H9 (cell line): ENCODE measurements around the gene SNRNP70. TPM values are rescaled to one million over a fixed set of nuclear protein-coding genes. Genes with fewer than 3 reads are reported as not detected.

Source experiments
- DNase-seq: peaks from one replicate; pipeline ENCODE4 v3.0.0-alpha.2; 2017
- H2AFZ ChIP-seq: one replicate; pipeline ENCODE4 v1.6.1; 2013; ENCODE audit warnings: mild to moderate bottlenecking, low read length, control low read depth, moderate library complexity
- H2AK5ac ChIP-seq: 2 replicates; pipeline ENCODE4 v1.6.1; 2013; ENCODE audit warnings: low read length, control low read depth, mixed read lengths; ENCODE audit not compliant: insufficient read length
- H2BK120ac ChIP-seq: one replicate; pipeline ENCODE4 v1.6.1; 2013; ENCODE audit warnings: low read depth, mild to moderate bottlenecking, low read length, control low read depth, inconsistent platforms; ENCODE audit not compliant: poor library complexity, severe bottlenecking
- H2BK12ac ChIP-seq: 2 replicates; pipeline ENCODE4 v1.6.1; 2013; ENCODE audit warnings: low read length, control low read depth, mixed read lengths, low read depth; ENCODE audit not compliant: insufficient read length
- H2BK15ac ChIP-seq: 2 replicates; pipeline ENCODE4 v1.6.1; 2013; ENCODE audit warnings: low read depth, low read length, control low read depth
- H2BK20ac ChIP-seq: one replicate; pipeline ENCODE4 v1.6.1; 2013; ENCODE audit warnings: low read depth, mild to moderate bottlenecking, low read length, control low read depth, inconsistent platforms; ENCODE audit not compliant: poor library complexity, severe bottlenecking
- H2BK5ac ChIP-seq: 2 replicates; pipeline ENCODE4 v1.6.1; 2013; ENCODE audit warnings: low read length, control low read depth, mixed read lengths; ENCODE audit not compliant: insufficient read length
- H3K14ac ChIP-seq: 2 replicates; pipeline ENCODE4 v1.6.1; 2013; ENCODE audit warnings: low read length, control low read depth; ENCODE audit not compliant: insufficient read depth
- H3K18ac ChIP-seq: 2 replicates; pipeline ENCODE4 v1.6.1; 2013; ENCODE audit warnings: low read depth, mild to moderate bottlenecking, mixed read lengths, low read length, control low read depth; ENCODE audit not compliant: insufficient read length
- H3K23ac ChIP-seq: 2 replicates; pipeline ENCODE4 v1.6.1; 2013; ENCODE audit warnings: low read length, control low read depth, mixed read lengths, low read depth; ENCODE audit not compliant: insufficient read length
- H3K23me2 ChIP-seq: 2 replicates; pipeline ENCODE4 v1.6.1; 2013; ENCODE audit warnings: low read depth, mild to moderate bottlenecking, mixed read lengths, low read length, control low read depth; ENCODE audit not compliant: insufficient read length, poor library complexity, severe bottlenecking
- H3K27ac ChIP-seq: 2 replicates; pipeline ENCODE4 v1.5.1; 2013; ENCODE audit warnings: low read length, control low read depth, mixed read lengths, low read depth; ENCODE audit not compliant: insufficient read length
- H3K27me3 ChIP-seq: 2 replicates; pipeline ENCODE4 v1.6.1; 2013; ENCODE audit warnings: low read length, control low read depth, inconsistent platforms; ENCODE audit not compliant: insufficient read depth
- H3K4ac ChIP-seq: 2 replicates; pipeline ENCODE4 v1.6.1; 2013; ENCODE audit warnings: low read depth, mild to moderate bottlenecking, control low read depth, inconsistent platforms, low read length, moderate library complexity
- H3K4me1 ChIP-seq: 2 replicates; pipeline ENCODE4 v1.6.1; 2013; ENCODE audit warnings: low read length, control low read depth, inconsistent platforms; ENCODE audit not compliant: insufficient read depth
- H3K4me2 ChIP-seq: 2 replicates; pipeline ENCODE4 v1.6.1; 2013; ENCODE audit warnings: low read length, control low read depth, mixed read lengths; ENCODE audit not compliant: insufficient read length, insufficient read depth
- H3K56ac ChIP-seq: 2 replicates; pipeline ENCODE4 v1.6.1; 2013; ENCODE audit warnings: low read depth, mild to moderate bottlenecking, mixed read lengths, low read length, control low read depth; ENCODE audit not compliant: insufficient read length
- H3K79me1 ChIP-seq: 2 replicates; pipeline ENCODE4 v1.6.1; 2013; ENCODE audit warnings: low read depth, mild to moderate bottlenecking, moderate library complexity, low read length, control low read depth, inconsistent platforms; ENCODE audit not compliant: insufficient read depth, poor library complexity, severe bottlenecking
- H3K79me2 ChIP-seq: 2 replicates; pipeline ENCODE4 v1.6.1; 2013; ENCODE audit warnings: low read length, control low read depth, inconsistent platforms; ENCODE audit not compliant: insufficient read depth
- H3K9ac ChIP-seq: 2 replicates; pipeline ENCODE4 v1.6.1; 2013; ENCODE audit warnings: low read length, control low read depth, mixed read lengths; ENCODE audit not compliant: insufficient read length; ENCODE audit errors: extremely low read depth
- H3K9me3 ChIP-seq: one replicate; pipeline ENCODE4 v1.6.1; 2013; ENCODE audit warnings: low read depth, low read length, inconsistent platforms; ENCODE audit not compliant: control insufficient read depth
- H3T11ph ChIP-seq: one replicate; pipeline ENCODE4 v1.6.1; 2013; ENCODE audit warnings: mild to moderate bottlenecking, low read length, control low read depth, inconsistent platforms
- H4K20me1 ChIP-seq: one replicate; pipeline ENCODE4 v1.6.1; 2013; ENCODE audit not compliant: control insufficient read depth, insufficient read length, insufficient read depth
- H4K5ac ChIP-seq: 2 replicates; pipeline ENCODE4 v1.6.1; 2013; ENCODE audit warnings: low read depth, mild to moderate bottlenecking, mixed read lengths, low read length, control low read depth; ENCODE audit not compliant: insufficient read length
- H4K8ac ChIP-seq: replicated peaks from 2 replicates; pipeline ENCODE4 v1.6.1; 2013; ENCODE audit warnings: low read length, control low read depth, mixed read lengths, low read depth; ENCODE audit not compliant: insufficient read length
- H4K91ac ChIP-seq: 2 replicates; pipeline ENCODE4 v1.6.1; 2013; ENCODE audit warnings: low read depth, mild to moderate bottlenecking, moderate library complexity, mixed read lengths, low read length, control low read depth; ENCODE audit not compliant: insufficient read length
- H3K27ac Mint-ChIP-seq, 3 experiments: 2 replicates in 2 of 3; 3 replicates in 1 of 3; pipeline ENCODE4 v1.8.0; 2020 to 2021; ENCODE audit warnings: mixed read lengths in 3 of 3, mild to moderate bottlenecking in 1 of 3, moderate library complexity in 1 of 3
- H3K27me3 Mint-ChIP-seq: 2 replicates; pipeline ENCODE4 v1.8.0; 2021; ENCODE audit warnings: low read depth, mild to moderate bottlenecking, moderate library complexity, mixed read lengths
- H3K36me3 Mint-ChIP-seq, 3 experiments: 2 replicates in 2 of 3; 3 replicates in 1 of 3; pipeline ENCODE4 v1.8.0; 2020 to 2021; ENCODE audit warnings: low read depth in 3 of 3, mixed read lengths in 3 of 3; ENCODE audit not compliant: insufficient read depth in 1 of 3
- H3K4me1 Mint-ChIP-seq, 2 experiments: 2 replicates each; pipeline ENCODE4 v1.8.0; 2020; ENCODE audit warnings: mixed read lengths in 2 of 2
- H3K4me3 Mint-ChIP-seq, 2 experiments: 2 replicates in 1 of 2; 3 replicates in 1 of 2; pipeline ENCODE4 v1.8.0; 2020 to 2021; ENCODE audit warnings: mild to moderate bottlenecking in 2 of 2, mixed read lengths in 2 of 2, moderate library complexity in 1 of 2
- H3K9me3 Mint-ChIP-seq, 2 experiments: 2 replicates in 1 of 2; 3 replicates in 1 of 2; pipeline ENCODE4 v1.8.0; 2020; ENCODE audit warnings: mild to moderate bottlenecking in 2 of 2, mixed read lengths in 2 of 2, moderate library complexity in 1 of 2
- CTCF ChIP-seq: fragments of 200-600 bp; sonication (generic); conservative IDR thresholded peaks from 3 replicates; pipeline ENCODE4 v1.8.0; 2021; ENCODE audit warnings: antibody characterized with exemption, mild to moderate bottlenecking
- WGBS: extraction: QIAGEN DNeasy Blood & Tissue Kit; methylation state at CpG from one replicate; pipeline ENCODE4 v1.1.7; 2013; ENCODE audit warnings: missing lambda C conversion rate, low lambda C conversion rate, mixed read lengths; ENCODE audit not compliant: insufficient read length; ENCODE audit errors: extremely low coverage; 5-methylcytosine and 5-hydroxymethylcytosine counted together
- total RNA-seq: library from RNA; stranded (reverse); gene quantifications from 2 replicates; pipeline ENCODE4 v1.2.1, GENCODE V29; 2021

Gene SNRNP70
- total RNA-seq, 1 experiment from 2014 or later: 295 TPM

GRCh38 chr19:49128545-49129237, 43.4 kb downstream of the SNRNP70 start:
- Histone ChIP-seq H2BK20ac (no peak overlapping the region), H4K91ac (no peak overlapping the region), H3K23me2 (peaks cover 9% of the 10 kb centered on the region), H3K4ac (no peak overlapping the region), H3K18ac (no peak overlapping the region), H3K23ac (no peak overlapping the region), H3K27ac (no peak overlapping the region), H3K9me3 (no peaks in the 10 kb centered on the region), H4K8ac (no peak overlapping the region), H3K4me1 (peaks cover 4% of the 10 kb centered on the region; the same call in 1 of the 2 replicates), H2BK5ac (no peak overlapping the region), H3T11ph (no peak overlapping the region), H2BK12ac (no peak overlapping the region), H4K5ac (no peak overlapping the region), H3K9ac (no peak overlapping the region), H3K14ac (no peak overlapping the region), H3K4me2 (peak overlapping the region; percentile 67), H3K27me3 (no peaks in the 10 kb centered on the region), H3K56ac (no peak overlapping the region), H2BK120ac (no peak overlapping the region), H3K79me1 (no peaks in the 10 kb centered on the region), H2AK5ac (no peak overlapping the region), H4K20me1 (no peaks in the 10 kb centered on the region), H2AFZ (no peak overlapping the region), H2BK15ac (no peak overlapping the region), H3K79me2 (no peaks in the 10 kb centered on the region)
- Mint-ChIP-seq H3K4me3 (peak overlapping the region; percentile 69 to 92), H3K36me3 (peaks cover 10 to 18% (median 15%) of the 10 kb centered on the region in 3 experiments; a peak in 6 of 7 replicates), H3K9me3 (no peaks in the 10 kb centered on the region), H3K4me1 (peaks cover 23 to 41% of the 10 kb centered on the region in 2 experiments), H3K27me3 (peaks cover 4% of the 10 kb centered on the region; the same call in 1 of the 2 replicates), H3K27ac (peak overlapping the region in 1 of 3 experiments; percentile 12; a peak in 4 of 7 replicates)
- no peak for DNase-seq
- no peak for TF ChIP-seq CTCF
- WGBS: no CpG with 5 or more reads among the region's 15 CpGs
